HG02623 (cell line): ENCODE results near the gene TUBB8B.
"Not testable (repeated sequence)": the region's sequence is repeated elsewhere in the genome, so short reads cannot be mapped to it uniquely, and the experiment has no call there.

Experiments
- ATAC-seq: cut with Tn5 transposase; IDR thresholded peaks from one replicate; pipeline ENCODE4 v1.9.1; 2021; ENCODE audit warnings: moderate library complexity; ENCODE audit not compliant: unreplicated experiment

Gene TUBB8B

GRCh38 chr18:49176-49665 lies at the start of gene TUBB8B:
Gene TUBB8B, minus strand, starts transcription at chr18:49615. Its CDS starts 58 bp downstream, at chr18:49557.
- not testable (repeated sequence) for ATAC-seq

- peak; percentile 89 for ATAC-seq
Observed at GRCh38 chr18:97252-97914, 48.0 kb upstream of the TUBB8B start.

GRCh38 chr18:96767-97131 lies 47.3 kb upstream of the TUBB8B start:
- not testable (repeated sequence) for ATAC-seq

- not testable (repeated sequence) for ATAC-seq
Observed at GRCh38 chr18:96101-96766, 46.8 kb upstream of the TUBB8B start.

- not testable (repeated sequence) for ATAC-seq
Observed at GRCh38 chr18:95580-95979, 46.2 kb upstream of the TUBB8B start.

GRCh38 chr18:93897-94408 lies 44.5 kb upstream of the TUBB8B start:
- not testable (repeated sequence) for ATAC-seq

- not testable (repeated sequence) for ATAC-seq
Observed at GRCh38 chr18:91561-91960, 42.1 kb upstream of the TUBB8B start.

- ATAC-seq: not testable (repeated sequence)
Observed at GRCh38 chr18:90396-91193, 41.2 kb upstream of the TUBB8B start.

- not testable (repeated sequence) for ATAC-seq
Observed at GRCh38 chr18:89124-89523, 39.7 kb upstream of the TUBB8B start.

GRCh38 chr18:84801-85200 lies 35.4 kb upstream of the TUBB8B start:
- ATAC-seq: not testable (repeated sequence)

- ATAC-seq: not testable (repeated sequence)
Observed at GRCh38 chr18:82626-83209, 33.3 kb upstream of the TUBB8B start.

- not testable (repeated sequence) for ATAC-seq
Observed at GRCh38 chr18:80881-81280, 31.5 kb upstream of the TUBB8B start.

GRCh38 chr18:80202-80601 lies 30.8 kb upstream of the TUBB8B start:
- not testable (repeated sequence) for ATAC-seq

GRCh38 chr18:75525-76160 lies 26.2 kb upstream of the TUBB8B start:
- ATAC-seq: not testable (repeated sequence)

GRCh38 chr18:73181-73777 lies 23.9 kb upstream of the TUBB8B start:
- not testable (repeated sequence) for ATAC-seq

GRCh38 chr18:67701-68100 lies 18.3 kb upstream of the TUBB8B start:
- not testable (repeated sequence) for ATAC-seq

- ATAC-seq: not testable (repeated sequence)
Observed at GRCh38 chr18:64279-64678, 14.9 kb upstream of the TUBB8B start.

- not testable (repeated sequence) for ATAC-seq
Observed at GRCh38 chr18:63656-64055, 14.2 kb upstream of the TUBB8B start.

- ATAC-seq: not testable (repeated sequence)
Observed at GRCh38 chr18:54388-54787, 5.0 kb upstream of the TUBB8B start.

GRCh38 chr18:48696-49095 lies 719 bp downstream of the TUBB8B start:
- not testable (repeated sequence) for ATAC-seq
